GM18499 (cell line): ENCODE measurements around the gene WDR45B.

Source experiments
- ATAC-seq: cut with Tn5 transposase; IDR thresholded peaks from one replicate; pipeline ENCODE4 v1.9.1; 2021; ENCODE audit warnings: moderate number of reproducible peaks; ENCODE audit not compliant: insufficient read depth, unreplicated experiment

The WDR45B gene

DNA sequence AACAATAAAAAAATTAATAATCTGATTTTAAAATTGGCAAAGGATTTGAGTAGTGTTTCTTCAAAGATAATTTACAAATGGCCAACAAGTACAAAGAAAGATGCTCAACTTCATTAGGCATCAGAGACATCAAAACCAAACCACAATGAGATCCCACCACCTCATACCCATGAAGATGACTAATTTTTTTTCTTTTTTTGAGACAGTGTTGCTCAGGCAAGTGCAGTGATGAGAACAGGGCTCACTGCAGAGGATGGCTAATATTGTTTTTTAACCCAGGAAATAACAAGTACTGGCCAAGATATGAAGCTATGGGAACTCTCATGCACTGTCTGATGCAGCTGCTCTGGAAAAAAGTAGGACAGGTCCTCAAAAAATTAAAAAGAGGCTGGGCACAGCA lies 14.9 kb downstream of the WDR45B start:
- ATAC-seq, result no peak

- no peak for ATAC-seq
These were observed 15.8 kb downstream of the WDR45B start for GRCh38 chr17:82632451-82632850.

GRCh38 chr17:82631544-82631943 lies 16.7 kb downstream of the WDR45B start:
- no peak for ATAC-seq

DNA sequence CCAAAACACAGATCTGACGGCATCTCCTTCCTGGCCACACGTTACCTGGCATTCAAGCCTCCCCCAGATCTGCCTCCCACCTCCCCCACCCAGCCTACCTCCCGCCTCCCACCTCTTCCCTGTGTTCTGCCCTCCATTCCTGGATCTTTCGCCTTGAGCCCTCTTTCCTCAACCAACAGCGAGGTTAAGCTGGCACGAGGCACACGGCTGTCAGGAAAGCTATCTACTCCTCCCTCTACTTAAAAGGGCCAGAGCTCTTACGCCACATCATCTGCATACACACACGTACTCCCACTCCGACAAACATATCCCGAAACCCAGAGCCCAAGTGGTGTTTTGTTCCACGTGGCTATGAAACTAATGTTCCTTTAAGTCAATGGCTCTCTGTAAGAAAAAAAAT lies 18.0 kb downstream of the WDR45B start:
- no peak for ATAC-seq

- ATAC-seq, result no peak
These were observed 18.5 kb downstream of the WDR45B start for GRCh38 chr17:82629748-82630147.

DNA sequence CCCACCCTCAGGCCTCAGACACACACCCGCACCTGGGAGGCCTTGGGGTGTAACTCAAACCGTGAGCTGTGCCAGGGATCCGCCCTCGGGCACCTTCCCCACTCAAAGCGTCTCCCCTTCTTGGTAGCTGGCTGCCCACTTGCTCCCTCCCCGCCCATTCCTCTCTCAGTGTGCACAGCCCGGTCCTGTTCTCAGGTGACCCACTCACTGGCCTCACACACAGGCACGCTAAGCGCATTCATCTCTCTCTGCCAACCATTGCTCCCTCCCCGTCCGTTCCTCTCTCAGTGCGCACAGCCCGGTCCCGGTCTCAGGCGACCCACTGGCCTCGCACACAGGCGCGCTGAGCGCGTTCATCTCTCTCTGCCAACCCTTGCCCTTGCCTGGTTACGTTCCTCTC lies 20.8 kb downstream of the WDR45B start:
- ATAC-seq, result no peak

DNA sequence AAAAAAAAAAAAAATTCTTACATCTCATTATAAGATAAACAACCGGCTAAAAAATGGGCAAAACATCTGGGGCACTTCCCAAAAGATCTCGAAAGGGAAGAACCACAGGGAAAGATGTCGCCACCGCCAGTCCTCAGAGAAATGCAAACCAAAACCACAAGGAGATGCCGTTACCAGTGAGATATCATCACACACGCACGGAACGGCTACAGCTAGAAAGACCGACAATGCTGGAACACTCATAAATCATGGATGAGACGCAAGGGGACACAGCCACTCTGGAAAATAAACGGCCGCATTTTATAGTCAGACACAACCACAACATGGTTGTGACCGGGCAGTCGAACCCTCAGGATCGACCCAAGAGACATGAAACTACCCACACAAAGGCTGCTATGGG lies 24.5 kb downstream of the WDR45B start:
- ATAC-seq, result no peak

GRCh38 chr17:82619641-82620040 lies 28.6 kb downstream of the WDR45B start:
- no peak for ATAC-seq

DNA sequence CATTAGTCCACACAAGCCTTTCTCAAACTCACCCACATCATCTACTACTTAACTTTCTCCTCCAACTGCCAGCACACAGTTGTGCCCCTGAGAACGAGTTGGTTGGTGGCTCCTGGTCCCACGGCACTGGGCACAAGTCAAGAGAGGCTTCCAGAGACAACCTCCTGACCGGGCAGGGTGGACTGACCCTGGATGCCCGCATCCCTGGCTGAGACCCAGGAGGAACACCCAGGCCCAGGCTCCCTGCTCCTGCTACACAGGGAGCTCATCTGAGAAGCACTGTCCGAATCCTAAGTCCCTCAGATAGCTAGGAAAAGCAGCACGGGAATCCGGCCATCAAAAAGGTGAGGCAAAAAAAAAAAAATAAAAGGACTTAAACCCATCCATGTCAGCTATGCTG lies 29.0 kb downstream of the WDR45B start:
- no peak for ATAC-seq

GRCh38 chr17:82616021-82616711 lies 32.1 kb downstream of the WDR45B start:
- no peak for ATAC-seq

DNA sequence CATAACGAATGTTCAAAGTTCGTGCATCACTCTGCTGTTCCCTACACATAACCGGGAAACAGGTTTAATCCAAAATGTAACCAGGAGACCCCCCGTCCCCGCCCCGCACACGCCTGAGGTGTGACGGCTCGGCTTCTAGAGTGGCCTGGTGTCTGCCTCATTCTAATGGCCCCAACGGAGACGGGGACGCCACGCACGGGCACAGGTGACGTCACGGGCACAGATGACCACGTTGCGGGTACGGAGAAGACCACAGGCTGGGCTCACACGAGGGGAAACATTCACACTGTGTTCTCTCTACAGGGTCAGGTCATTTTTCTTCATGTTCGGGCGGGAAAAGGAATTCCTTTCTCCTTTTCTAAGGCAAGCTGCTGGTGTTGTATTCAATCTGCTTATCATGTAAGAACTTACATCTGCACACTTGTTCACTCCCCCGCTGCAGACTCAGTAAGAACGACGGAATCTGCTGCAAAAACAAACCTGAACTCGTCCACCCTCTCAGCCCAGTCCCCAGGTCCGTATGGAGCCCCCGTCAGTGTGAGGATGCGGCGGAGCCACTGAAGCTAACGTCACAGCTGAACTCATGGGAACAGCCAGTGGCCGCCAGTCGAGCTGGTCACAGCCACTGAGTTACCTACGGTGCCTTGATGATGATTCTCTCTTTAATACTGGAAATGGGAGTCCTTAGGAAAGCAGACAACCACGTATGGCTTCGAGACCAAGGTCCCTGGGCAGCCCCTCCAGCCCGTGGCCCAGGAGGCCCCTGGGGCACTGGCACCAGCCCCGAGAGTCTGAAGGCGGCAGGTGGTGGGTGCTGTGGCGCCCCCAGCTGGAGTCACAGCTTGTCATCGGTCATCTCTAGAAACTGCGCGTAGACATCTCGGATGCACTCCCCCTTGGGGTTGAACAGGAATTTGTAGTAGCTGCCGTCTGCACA lies 32.9 kb downstream of the WDR45B start:
- no peak for ATAC-seq

DNA sequence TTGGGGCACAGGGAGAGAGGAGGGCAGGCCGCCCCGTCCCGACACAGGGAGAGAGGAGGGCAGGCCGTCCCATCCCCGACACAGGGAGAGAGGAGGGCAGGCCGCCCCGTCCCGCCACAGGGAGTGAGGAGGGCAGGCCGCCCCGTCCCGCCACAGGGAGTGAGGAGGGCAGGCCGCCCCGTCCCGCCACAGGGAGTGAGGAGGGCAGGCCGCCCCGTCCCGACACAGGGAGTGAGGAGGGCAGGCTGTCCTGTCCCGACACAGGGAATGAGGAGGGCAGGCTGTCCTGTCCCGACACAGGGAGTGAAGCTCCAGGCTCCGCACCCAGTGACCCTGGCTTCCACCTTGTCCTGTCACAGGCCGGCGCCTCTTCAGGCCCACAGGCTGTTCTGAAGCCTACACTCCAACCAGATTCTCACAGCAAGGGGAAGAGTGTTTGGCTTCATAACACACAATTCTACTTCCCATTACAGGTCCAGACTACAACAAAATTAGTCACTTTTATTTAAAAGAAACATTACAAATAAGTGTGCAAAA lies 34.1 kb downstream of the WDR45B start:
- no peak for ATAC-seq

DNA sequence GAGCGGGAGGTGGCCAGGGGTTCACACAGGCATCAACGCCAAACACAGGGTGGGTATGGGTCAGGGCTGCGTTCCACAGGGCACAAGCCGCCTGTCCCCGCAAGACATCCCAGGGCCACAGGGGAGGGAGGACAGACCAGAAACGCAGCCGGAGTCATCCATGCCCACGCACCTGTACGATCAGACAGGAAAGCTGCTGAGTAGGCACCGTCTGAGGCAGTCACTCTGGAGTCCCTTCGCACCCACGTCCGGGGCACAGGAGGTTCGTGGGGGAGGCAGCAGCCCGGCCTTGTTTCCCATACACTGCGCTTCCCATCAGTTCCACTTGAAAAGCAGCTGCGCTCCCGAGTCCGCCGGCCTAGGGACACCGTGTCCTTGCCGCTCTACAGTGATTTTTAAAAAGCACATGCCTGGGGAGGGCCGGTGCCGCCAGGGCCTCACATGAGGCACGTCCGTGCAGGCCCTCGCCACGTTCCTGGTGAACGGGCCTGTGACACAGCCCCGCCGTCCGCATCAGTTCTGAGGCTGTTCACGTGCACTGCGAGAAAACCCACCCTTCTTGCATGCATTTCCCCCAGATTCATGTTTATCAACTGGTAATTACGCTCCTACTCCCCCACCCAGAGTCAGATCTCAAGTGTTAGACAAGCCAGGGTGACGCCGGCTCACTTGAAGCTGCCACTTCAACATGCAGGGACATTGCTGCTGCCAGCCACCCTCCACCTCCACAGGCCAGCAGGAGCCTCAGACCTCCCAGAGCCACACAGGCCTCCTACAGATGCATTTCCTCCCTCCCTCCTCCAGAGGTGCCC lies 34.8 kb downstream of the WDR45B start:
- no peak for ATAC-seq

DNA sequence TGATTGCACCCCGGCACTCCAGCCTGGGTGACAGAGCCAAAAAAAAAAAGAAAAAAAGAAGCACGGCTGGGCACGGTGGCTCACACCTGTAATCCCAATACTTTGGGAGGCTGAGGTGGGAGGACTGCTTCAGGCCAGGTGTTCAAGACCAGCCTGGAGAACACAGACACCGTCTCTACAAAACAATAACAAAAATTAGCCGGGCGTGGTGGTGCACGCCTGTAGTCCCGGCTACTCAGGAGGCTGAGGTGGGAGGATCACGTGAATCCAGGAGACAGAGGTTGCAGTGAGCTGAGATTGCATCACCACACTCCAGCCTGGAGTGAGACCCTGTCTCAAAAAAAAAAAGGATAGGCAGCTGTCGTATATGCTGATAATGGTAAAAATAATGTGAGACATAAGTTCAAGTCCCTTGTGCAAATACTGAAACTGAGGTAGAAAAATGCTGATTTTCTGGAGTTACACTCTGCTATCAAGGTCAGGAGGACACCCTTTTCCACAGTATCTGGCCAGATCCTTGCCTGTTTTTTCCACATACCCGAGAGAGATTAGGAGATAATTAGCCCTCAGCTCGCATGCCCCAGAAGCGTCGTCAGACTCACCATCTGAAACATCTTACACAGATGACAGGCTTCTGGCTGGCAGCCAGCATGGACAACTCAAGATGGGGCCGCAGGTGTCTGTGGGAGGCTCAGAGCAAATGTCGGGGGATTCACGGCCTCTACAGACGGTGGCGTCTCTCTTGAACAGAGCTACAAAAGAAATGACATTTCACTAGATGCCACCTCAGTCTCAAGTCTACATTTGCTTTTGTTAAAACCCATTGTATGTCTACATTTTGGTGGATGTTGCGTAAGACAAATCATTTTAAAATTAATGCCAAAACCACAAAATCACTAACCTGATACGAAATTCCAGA lies 36.8 kb downstream of the WDR45B start:
- no peak for ATAC-seq

DNA sequence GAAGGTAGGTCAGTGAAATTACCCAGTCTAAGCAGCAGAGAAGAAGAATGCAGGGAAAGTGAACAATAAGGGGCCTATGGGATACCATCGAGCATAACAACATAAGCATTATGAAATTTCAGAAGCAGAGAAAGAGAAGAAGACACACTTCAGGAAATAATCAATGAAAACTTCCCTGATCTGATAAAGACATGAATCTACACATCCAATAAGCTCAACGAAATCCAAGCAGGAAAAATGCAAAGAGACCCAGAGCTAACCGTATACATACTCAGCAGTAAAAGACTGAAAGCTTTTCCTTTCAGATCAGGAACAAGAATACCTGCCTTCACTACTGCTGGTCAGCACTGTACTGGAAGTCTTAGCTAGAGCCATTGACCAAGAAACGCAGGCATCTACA lies 38.6 kb downstream of the WDR45B start:
- no peak for ATAC-seq

GRCh38 chr17:82608816-82609215 lies 39.4 kb downstream of the WDR45B start:
- no peak for ATAC-seq

DNA sequence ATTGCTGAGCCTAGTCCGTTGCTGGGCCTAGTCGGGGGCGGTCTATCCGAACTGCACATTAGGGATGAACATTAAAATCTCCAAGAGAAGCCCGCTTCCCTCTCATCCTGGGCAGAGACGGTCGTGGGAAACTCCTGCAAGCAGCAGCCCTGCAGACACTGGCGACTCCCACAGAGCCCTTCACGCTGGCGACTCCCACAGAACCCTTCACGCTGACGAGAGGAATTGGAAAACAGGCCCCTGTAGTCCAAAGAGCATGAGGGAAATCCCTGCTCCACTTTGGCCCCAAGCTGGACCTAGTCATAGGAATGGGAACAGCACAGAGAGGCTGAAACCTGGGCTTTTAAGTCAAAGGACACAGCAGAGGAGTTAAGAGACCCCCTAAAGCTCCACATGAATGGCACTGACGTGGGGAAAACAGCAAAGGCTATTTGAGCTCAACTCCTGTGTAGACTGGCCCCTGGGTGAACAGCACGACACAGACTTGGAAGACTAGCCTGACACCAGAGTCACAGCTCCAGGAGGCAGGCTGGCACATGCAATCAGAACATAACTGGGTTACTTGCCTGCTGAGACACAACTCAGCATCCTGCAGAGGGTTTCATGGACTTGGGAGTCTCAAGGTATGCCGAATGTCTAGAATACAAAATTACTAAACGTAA lies 42.2 kb downstream of the WDR45B start:
- ATAC-seq, result no peak

DNA sequence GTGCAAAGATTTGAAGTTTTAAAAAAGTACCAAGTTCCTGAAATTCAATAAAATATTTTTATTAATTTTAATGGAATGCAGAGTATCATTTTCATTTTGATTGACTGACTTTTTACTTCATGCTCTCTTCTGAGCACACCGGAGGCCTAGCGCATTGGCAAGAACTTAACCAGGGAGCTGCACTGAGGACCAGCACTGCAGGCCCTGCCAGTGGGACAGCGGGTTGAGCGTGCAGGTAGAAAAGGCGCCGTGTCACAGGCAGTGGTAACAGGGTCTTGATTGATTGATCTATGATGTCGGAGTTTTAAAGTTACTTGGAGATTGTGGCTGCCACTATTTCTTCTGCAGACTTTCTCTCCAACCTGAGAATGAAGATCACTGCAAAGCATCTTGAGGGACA lies 43.7 kb downstream of the WDR45B start:
- no peak for ATAC-seq

DNA sequence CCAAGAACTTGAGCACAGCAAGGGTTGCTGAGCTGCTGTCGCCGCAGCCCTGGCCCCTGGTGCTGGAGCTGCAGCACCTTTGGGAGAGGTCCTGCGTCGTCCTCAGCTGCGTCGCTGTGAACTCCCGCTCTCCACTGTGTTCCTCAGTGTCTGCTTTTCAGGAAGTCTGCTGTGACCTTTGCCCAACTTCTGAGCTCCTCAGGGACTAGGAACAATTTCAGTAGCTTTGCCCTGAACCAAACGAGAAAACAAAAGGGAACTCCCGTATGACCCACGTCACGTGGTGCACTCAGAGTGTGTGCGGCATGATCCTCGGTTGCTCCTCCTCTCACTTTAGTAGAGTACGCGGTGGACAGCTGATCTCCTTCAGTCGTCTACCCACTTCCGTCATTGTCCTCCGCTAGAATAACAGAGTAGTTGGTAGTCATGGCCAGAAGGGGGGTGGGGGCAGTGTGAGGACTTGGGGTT lies 44.2 kb downstream of the WDR45B start:
- ATAC-seq, result no peak
